ENCODE results near the gene PLCB4.
"Not testable (repeated sequence)": the region's sequence is repeated elsewhere in the genome, so short reads cannot be mapped to it uniquely, and the experiment has no call there.

PLCB4 gene

DNA sequence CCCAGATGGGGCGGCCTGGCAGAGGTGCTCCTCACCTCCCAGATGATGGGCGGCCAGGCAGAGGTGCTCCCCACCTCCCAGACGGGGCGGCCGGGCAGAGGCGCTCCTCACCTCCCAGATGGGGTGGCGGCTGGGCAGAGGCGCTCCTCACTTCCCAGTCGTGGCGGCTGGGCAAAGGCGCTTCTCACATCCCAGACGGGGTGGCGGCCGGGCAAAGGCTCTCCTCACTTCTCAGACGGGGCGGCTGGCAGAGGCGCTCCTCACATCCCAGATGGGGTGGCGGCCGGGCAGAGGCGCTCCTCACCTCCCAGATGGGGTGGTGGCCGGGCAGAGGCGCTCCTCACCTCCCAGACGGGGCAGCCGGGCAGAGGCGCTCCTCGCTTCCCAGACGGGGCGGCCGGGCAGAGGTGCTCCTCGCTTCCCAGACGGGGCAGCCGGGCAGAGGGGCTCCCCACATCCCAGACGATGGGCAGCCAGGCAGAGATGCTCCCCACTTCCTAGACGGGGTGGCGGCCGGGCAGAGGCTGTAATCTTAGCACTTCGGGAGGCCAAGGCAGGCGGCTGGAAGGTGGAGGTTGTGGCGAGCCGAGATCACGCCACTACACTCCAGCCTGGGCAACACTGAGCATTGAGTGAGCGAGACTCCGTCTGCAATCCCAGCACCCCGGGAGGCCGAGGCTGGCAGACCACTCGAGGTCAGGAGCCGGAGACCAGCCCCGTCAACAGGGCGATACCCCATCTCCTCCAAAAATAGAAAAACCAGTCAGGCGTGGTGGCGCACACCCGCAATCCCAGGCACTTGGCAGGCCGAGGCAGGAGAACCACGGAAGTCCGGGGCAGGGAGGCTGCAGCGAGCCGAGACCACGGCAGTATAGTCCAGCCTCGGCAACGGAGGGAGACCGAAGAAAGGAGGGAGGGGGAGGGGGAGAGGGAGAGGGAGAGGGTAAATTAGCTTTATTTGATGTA, 316.7 kb downstream of the PLCB4 start:
- DNase-seq = not testable (repeated sequence)

DNA sequence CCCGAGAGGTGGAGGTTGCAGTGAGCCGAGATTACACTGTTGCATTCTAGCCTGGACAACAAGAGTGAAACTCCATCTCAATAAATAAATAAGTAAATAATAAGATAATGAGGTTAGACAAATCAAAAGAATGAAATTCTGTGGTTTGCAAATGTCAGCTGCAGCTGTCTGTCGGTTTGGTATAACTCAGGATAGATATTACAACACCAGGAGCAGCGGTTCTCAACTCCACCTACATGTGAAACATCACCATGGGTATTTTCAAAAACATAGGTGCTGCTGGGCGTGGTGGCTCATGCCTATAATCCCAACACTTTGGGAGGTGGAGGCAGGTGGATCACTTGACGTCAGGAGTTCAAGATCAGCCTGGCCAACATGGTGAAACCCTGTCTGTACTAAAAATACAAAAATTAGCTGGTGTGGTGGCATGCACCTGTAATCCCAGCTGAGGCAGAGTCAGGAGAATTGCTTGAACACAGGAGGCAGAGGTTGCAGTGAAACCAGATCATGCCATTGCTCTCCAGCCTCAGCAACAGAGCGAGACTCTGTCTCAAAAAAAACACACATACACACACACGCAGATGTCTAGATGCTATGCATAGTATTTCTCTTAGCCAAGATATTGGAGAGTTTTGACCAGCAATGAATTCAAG, 319.4 kb downstream of the PLCB4 start:
- DNase-seq = no peak

DNA sequence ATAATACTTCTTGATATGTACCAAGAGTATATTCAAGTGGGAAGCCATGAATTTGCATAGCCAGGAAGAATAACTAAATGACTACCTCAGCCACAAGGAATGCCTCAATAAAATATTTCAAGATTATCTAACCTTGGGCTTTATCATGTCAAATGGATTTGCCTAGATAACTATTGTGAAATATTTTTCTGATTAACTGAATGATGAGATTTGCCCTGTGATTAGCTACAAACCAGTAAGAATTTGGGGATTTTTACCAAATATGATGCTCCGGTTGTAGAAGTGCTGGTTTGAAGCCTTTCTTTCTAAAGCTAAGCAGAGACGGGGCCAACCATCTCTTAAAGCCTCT, 319.9 kb downstream of the PLCB4 start:
- DNase-seq = no peak

DNA sequence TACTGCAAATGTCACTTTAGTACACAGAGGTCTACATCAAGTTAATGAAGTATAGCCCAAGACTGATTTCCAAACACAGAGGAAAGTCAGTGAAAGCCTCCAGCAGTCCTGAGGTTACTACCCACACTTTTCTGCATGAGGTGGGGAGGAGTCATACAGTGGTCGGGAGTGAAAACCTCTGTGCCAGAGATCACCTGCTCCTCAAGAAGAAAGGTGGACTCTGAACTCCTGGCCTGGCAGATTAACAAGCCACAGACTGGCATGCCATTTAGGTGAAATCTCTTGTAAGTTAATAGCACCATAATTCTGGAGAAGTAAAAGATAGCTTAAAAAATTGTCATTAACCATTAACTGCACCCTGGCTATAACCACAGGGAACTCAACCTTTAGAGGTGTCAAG, 320.5 kb downstream of the PLCB4 start:
- no peak for DNase-seq

DNA sequence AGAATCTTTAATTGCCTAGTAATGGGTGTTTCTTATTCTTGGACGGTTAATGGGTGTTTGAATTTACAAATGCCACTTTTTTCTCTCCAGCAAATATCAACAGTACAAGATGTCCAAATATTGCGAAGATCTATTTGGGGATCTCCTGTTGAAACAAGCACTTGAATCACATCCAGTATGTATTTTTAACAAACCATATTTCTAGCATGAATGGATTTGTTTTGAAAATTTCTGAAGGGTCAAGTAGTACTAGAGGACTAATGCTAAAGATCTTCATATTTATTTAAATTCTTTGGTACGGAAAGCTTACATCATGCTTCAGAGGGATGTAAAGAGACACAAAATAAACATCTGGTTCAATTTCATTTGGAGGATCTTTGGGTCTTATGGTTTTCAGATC, 321.6 kb downstream of the PLCB4 start:
- no peak for DNase-seq

DNA sequence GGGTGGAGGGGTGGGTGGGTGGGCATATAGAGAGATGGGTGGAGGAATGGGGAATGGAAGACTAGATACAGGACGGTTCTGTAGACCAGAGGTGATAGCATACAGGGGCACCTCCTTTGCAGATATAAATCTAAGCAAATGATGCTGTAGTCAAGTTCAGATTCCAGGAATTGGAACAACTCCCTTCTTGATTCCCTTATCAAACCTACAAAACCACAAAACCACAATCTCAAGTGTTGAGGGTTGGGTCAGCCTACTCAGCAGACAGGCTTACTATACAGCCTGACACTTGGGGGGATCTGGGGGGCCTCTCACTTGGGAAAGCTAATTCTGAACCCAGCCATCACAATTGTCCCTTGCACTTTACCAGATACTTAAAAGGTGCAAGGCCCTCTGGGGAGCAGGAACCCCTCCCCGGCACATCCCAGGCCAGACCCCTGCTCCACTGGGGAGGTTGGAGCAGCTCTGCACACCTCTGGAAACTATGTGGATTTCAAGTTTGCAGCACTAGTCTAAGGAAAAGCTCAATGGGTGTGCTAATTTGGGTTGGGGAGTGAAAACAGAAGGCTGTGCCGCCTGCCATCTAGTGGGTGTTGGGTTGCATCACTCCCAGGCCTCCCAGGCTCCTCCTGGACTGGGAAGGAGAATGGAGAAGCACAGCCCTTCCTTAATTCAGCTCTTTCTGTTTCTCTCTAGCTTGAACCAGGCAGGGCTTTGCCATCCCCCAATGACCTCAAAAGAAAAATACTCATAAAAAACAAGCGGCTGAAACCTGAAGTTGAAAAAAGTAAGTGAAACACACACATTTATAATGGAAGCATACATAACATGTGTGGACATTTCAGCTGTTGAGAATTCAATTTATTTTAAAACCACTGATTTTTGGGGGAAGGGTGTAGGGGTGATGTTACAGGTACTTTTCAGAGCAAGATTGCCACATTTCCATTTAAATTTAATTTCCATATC, 324.3 kb downstream of the PLCB4 start:
- DNase-seq = no peak

DNA sequence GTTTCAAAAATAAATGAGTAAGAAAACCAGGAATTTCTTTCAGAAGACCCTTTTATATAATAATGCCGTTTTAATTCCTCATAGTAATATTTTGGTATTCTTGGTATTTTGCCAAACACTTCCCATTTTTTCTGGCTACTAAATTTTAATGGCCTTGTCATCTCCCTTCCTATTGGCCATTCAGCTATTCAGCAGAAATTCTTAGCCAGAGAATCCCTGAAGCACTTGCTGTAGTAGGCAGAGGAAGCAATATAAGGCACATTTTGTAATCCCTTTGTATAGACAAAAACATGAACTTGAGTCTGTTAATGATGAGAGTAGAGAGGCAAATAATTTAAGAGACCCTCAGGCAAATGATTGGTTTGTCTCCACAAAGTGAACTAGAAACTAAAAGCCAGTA, 327.1 kb downstream of the PLCB4 start:
- no peak for DNase-seq

DNA sequence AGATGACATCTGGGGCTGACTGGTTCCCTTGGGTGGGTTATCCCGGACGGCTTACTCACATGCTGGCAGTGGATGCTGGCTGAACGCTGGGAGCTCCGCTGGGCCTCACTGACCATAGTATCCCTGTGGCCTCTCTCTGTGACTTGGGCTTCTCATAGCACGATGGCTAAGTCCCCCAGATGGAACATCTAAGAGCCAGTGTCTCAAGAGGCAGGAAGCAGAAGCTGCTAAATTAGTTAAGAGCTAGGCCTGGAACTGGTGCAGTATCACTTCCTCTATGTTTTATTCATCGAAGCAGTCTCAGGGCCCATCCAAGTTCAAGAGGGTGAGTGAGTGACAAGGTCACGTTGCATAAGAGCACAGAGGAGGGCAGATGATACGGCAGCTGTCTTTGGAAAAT, 329.0 kb downstream of the PLCB4 start:
- no peak for DNase-seq

DNA sequence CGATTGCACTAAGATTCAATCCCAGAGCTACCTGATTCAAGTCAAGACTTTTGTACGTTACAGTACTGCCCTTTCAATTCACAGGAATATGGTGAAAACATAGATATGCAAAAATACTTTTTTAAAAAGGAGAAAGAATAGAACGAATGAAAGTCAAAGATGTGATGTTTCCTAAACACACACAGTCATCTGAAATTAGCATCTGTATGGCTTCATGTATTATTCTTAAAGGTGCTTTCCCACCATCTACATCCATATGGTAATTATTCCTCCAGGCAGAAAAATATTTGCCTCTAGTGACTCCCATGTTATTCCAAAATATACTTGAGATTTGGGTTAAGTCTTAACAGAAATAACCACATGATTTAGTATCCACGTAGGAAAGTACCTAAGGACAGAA, 330.0 kb downstream of the PLCB4 start:
- no peak for DNase-seq

DNA sequence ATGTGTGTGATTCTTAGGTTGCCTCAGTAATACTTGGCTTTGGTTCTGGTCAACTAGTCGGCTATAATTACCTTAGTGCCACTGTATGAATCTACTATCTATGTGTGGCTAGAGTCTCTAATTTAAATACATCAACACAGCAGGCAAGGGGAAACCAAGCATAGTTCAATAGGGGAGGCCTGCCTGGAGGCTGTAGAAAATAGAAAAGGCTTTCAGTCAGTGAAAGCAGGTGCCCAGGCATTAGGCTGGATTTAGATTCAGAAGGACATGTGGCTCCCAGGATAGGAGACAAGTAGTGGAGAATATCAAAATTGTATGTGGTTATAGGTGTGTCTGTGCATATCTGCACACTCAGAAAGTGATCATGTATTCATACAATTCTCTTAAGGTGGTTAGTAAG, 330.4 kb downstream of the PLCB4 start:
- DNase-seq = no peak

DNA sequence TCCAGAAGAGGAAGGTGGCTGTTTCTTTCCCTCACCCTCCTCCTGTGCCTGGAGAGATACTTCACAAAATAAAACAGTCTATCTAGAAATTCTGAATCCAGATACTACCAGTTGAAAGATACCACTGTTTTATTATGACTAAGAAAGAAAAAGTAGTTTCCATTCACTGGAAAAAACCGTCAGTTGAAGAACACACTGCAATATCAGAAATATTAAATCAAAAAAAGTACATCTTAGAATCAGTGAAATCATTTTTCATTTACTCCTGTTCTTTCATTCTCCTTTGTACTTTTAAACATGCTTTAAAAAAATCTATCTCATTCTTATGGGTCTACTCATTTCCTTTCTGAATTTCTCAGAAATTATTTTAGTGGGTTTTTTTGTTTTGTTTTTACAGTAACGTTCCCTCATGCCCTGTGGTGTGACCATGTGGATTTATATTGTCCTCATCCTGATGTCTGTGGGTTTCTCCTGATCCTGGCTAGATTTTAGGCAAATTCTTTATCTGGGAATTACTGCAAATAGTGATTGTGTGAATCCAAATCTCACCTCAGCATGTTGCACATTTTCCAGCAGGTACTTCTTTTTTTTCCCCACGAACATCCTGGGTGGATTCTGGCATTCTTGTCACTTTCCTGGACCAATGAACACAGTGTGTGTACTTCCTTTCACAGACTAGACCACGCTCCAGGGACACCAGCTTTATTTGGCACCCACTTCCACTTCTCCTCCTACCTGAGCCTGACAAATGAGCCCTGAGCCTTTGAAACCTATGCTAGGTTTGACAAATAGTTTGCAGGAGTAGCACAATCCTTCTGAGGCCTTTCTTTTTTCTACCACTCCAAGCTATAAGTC, 331.5 kb downstream of the PLCB4 start:
- DNase-seq = no peak

DNA sequence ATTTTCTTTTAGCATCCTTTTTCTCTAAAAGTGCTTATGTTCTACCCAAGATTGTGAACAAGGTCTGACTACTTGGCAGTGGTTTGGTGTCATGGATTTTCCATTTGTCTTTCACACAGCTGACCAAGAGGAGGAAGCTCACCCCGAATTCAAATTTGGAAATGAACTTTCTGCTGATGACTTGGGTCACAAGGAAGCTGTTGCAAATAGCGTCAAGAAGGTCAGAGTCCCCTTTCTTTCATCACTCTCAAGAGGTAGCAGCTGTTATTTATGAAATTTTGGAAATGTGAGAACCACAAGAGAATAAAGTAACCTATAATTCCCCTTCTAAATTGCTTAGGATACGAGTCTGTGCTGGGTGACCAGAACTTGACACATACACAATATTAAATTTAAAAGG, 332.5 kb downstream of the PLCB4 start:
- DNase-seq = no peak

DNA sequence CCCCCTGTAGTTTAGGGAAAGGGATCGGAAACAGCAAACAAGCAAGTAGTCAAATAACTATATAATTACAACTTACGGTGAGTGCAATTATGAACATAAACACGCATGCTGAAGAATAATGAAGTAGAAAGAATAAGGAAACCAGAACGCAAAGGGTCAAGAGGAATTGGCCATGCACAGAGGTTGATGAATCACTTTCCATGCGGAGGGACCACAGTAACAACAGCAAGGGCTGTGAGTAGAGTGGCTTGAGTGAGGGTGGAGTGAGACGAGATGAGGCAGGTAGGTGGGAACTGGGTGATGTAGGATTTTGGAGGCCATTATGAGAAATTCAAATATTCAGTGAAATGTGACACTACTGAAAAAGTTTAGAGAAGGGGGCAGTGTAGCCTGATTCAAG, 333.3 kb downstream of the PLCB4 start:
- DNase-seq = no peak

DNA sequence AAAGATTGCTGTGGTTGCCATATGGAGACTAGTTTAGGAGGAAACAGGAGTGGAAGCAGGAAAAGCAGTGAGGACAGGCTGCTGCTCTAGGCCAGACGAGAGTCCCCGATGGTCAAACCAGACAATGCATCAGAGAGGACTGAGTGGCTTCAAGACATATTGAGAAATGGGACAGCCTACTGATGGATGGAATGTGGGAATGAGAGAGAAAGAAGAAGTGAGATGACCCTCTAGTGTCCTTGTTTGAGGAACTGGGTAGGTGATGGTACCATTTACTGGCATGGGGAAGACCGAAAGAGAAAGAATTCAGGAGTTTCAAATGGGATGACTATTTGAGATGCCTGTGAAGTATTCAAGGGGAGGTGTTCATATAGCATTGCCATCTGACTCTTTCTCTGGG, 333.7 kb downstream of the PLCB4 start:
- DNase-seq = no peak

DNA sequence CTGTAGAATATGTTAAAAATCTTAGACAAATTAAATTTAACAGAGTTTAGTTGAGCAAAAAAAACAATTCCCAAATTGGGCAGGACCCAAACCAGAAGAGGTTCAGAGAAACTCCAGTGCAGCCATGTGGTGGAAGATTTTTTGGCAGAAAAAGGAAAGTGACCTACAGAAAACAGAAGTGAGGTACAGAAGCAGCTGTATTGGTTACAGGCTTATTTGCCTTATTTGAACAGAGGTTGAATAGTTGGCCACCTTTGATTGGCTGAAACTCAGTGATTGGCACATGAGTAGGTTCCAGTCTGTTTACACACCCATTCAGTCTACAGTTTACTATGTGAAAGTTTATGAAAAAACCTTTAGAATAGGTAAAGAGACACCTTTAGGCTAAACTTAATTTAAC, 334.6 kb downstream of the PLCB4 start:
- DNase-seq = no peak

DNA sequence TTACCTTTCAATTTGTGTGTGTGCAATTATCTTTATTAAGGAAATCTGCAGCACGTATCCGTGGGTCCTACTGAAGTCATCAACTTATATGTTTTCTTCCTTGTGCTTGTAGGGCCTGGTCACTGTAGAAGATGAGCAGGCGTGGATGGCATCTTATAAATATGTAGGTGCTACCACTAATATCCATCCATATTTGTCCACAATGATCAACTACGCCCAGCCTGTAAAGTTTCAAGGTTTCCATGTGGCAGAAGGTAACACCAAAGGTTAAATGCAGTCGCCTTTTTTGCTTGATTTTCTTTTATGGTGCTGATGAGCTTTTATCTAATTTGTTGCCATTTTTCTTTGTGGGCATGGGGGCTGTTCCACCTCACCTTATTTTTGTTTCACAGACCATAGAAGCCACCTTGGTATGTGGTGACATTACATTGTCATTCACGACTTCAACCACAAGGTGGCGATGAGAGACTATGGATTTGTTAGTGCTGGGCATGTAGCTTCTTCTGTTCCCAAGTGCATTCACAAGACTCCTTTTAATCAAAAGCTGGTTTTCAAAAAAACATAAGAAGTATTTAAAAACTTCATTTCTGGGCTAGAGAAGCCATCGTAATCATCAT, 339.0 kb downstream of the PLCB4 start:
- DNase-seq = peak; percentile 11

DNA sequence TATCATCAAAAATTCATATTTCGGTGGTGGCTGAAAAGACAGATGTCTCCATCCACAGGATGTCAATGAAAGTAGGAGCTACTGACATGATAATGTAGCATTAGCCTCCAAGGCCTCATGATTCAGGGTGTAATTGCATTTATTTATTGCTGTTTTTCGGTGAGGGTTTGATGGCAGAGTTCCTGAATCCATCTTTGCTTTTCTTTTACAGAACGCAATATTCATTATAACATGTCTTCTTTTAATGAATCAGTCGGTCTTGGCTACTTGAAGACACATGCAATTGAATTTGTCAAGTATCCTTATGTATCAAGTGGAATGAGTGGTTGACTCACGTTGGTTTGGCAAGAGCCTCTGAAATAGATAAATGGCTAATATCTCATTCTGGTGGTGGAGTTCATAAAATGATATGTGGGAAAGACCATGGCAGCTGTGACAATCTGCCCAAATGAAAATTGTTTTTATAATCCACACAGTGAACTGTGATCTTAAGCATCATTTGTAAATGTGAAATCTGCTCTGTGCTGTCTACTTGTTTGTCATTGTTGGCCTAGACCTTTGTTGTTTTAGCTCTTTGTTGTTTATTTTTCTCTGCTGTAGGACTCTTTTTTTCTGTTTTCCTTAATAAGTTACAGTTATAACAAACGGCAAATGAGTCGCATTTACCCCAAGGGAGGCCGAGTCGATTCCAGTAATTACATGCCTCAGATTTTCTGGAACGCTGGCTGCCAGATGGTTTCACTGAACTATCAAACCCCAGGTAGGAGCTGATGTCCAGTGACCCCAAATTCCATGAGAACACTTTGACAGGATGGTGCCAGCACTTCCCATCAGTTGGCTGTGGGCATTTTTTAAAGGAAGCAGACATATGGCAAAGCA, 339.8 kb downstream of the PLCB4 start:
- DNase-seq = no peak

DNA sequence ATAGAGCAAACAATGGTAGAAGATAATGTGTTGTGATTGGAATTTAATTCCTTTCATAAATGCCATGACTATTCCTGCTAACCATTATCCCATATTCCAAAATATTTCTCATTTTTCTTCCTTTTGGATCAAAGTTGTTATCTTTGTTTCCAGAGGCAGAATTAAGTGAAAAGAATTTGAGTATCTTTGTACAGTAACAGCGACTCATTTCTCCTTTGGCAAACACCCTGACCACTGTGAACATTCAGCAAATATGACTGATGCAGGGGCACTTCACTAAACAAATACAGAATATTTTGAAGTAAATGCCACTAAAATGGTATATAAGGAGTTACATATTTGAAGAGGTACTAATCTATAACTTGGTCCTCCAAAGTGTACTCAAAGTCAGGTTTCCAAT, 340.5 kb downstream of the PLCB4 start:
- no peak for DNase-seq

DNA sequence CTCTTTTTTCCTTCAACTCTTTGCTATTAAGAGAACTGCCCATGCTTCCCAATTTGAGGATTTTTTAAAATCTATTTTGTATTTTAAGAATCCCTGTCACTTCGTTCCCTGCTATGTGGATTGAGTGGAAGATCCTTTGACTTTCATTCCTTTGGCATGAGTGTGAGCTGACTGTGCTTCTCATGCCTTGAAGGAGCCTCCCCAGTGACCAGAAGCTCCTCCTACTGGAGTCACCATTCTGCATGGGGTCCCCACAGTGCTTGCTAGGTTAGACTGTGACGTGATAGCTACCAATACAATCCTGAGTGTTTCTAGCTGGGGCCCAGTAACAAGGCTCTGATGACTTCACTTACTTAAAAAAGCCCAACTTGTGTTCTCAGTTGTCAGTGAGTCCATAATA, 341.1 kb downstream of the PLCB4 start:
- no peak for DNase-seq

DNA sequence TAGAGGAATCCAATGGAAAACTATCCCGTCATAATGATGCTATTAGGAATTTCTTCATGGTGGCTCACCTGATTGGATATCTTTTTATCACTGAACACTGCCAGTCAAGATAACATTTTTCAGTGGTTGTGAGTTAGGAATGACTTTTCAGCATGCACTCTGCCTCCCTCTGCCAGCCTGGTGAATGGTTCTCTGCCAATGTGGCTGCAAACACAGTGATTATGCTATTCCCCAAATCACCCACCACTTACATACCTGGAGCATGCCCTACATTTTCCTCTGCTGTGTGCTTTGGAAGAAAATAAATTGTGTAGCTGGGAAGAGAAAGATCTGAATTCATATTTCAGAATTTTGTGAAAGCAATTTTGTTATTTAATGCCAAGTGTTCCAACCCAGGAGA, 342.9 kb downstream of the PLCB4 start:
- no peak for DNase-seq

DNA sequence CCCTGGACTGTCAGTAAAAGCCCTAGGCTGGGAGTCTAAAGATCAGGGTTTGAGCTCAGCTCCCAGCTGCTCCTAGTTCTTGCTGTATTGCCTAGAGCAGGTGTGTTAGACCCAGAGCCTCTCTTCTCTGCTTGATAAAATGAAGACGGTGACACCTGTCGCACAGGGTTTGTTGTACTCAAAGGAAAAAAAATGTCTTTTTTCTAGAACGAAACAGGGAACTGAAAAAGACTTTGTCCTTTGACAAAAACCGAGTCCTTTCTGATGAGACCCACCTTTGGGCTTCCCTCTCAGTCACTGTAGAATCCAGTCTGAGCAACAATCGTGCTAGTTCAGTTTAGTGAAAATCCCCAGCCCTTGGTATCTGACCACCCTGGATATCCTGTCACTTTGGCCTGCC, 343.4 kb downstream of the PLCB4 start:
- DNase-seq = no peak
